ENCODE results near the gene C22orf42.
A peak's percentile ranks its signal among the peaks of the same experiment; 100 is the strongest.

C22orf42 gene

DNA sequence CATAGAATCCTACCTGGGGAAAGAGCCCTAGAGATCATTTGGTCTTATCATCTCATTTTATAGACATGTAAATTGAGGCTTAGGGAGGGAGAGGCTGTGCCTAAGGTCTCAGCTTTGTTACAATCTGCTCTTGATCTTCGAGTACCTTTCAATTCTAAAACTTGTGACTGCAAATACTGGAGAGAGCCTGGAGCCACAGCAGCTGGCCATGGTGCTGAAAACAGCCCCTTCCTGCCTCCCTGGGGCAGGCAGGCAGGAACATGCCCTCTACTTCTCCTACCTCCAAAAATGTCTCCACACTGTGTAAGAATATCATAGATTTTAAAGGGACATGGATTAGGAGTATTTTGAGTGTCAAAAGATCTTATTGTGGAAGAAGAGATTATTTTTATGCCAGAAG lies 52.2 kb downstream of the C22orf42 start:
- no peak overlapping the region for H3K27ac ChIP-seq
- TF ChIP-seq, protein P1, sequence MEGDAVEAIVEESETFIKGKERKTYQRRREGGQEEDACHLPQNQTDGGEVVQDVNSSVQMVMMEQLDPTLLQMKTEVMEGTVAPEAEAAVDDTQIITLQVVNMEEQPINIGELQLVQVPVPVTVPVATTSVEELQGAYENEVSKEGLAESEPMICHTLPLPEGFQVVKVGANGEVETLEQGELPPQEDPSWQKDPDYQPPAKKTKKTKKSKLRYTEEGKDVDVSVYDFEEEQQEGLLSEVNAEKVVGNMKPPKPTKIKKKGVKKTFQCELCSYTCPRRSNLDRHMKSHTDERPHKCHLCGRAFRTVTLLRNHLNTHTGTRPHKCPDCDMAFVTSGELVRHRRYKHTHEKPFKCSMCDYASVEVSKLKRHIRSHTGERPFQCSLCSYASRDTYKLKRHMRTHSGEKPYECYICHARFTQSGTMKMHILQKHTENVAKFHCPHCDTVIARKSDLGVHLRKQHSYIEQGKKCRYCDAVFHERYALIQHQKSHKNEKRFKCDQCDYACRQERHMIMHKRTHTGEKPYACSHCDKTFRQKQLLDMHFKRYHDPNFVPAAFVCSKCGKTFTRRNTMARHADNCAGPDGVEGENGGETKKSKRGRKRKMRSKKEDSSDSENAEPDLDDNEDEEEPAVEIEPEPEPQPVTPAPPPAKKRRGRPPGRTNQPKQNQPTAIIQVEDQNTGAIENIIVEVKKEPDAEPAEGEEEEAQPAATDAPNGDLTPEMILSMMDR (conservative IDR thresholded peaks at IDR 0.05), result no peak
- no peak for TF ChIP-seq ZFX (IDR thresholded peaks at IDR 0.05)

DNA sequence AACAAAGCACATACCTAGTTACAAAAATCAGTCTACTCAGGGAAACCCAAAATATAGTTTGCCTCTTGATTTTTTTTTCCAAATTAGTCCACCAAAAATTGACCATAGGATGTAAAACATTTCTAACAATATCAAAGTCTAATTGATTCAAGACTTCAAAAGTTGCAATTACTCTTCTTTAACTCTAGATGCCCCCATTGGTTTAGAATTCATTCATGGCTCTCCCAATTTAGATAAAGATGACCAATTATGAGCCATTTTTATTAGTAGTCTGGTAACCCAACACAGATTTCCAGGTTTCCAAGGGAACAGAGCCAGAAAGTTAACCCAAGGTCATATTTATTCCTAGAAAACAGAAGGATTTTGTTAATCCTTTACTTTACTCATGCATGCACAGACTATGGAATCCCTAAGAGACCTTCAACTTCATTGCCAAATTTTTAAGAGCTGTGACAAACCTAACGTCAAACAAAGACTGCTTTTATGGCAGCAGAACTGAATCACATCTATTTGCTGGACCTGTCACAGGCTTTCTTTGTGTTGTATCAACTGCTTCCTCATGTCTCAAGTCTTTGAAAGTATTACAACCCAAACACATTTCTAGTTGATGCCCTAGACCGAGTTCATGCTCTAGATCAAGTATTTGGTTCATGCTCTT lies 55.3 kb downstream of the C22orf42 start:
- H3K27ac ChIP-seq, result no peak overlapping the region
- TF ChIP-seq, protein P1 (conservative IDR thresholded peaks at IDR 0.05), result peak; percentile 54
- TF ChIP-seq ZFX (IDR thresholded peaks at IDR 0.05), result no peak

DNA sequence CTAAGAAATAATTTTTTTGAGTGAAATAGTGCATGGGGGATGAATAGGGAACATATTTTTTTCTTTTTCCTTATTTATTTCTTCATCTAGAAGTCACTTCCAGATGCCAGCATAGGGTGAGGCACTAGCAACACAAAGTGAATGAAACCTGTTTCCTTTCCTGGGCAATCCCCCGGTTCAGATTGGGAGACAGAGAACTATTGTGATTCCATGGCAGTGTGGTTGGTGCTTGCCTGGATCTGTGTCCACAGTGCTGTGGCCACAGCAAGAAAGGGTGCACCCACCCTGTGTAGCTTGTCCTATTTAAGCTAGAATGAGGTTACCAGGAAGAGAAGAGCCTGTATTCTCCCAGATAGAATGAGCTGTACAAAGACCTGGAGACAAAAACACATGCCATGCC lies 58.4 kb downstream of the C22orf42 start:
- TF ChIP-seq ZFX (IDR thresholded peaks at IDR 0.05), result no peak
- TF ChIP-seq, protein P1 (conservative IDR thresholded peaks at IDR 0.05), result no peak
- H3K27ac ChIP-seq, result no peak overlapping the region

All from C4-2B (cell line).